PC-3 (cell line): ENCODE data around the gene STK11IP. TPM values are rescaled to one million over a fixed set of nuclear protein-coding genes. Genes with fewer than 3 reads are reported as not detected.

Source experiments
- ATAC-seq: fragments of 200-7000 bp; cut with Tn5 transposase; 2 replicates; pipeline ENCODE4 v1.9.1; 2020; ENCODE audit warnings: mild to moderate bottlenecking, moderate library complexity
- BruUV-seq: library from RNA; stranded (reverse); fragments of 400-500 nt; replicated peaks from 2 replicates; lab custom pipeline; 2021; lab: Mats Ljungman, UMichigan
- CTCF ChIA-PET: fragments of 300-600 bp; sonication (Branson Sonifier 250); formaldehyde crosslinking; loops from one replicate; lab custom pipeline; 2022; ENCODE audit warnings: antibody characterized with exemption; lab: Charles Lee
- POLR2A ChIA-PET: fragments of 300-600 bp; sonication (Branson Sonifier 250); formaldehyde crosslinking; loops from one replicate; lab custom pipeline; 2022; ENCODE audit warnings: antibody characterized with exemption; ENCODE audit not compliant: unreplicated experiment; lab: Charles Lee
- DNase-seq: peaks from one replicate; pipeline ENCODE4 v3.0.0-alpha.2; 2015
- H2AFZ ChIP-seq: fragments of 300-600 bp; sonication (generic); 2 replicates; pipeline ENCODE4 v1.6.0; 2016; ENCODE audit warnings: antibody characterized with exemption, low read length
- H3F3A ChIP-seq: fragments of 300-600 bp; sonication (generic); one replicate; pipeline ENCODE4 v1.6.0; 2017; ENCODE audit warnings: antibody characterized with exemption, low read length, control low read depth, mild to moderate bottlenecking; ENCODE audit not compliant: unreplicated experiment
- H3K27ac ChIP-seq: fragments of 300-600 bp; sonication (generic); 2 replicates; pipeline ENCODE4 v1.5.1; 2016; ENCODE audit warnings: mild to moderate bottlenecking, low read length
- H3K27me3 ChIP-seq: fragments of 300-600 bp; sonication (generic); 2 replicates; pipeline ENCODE4 v1.6.1; 2016; ENCODE audit warnings: low read length, mixed read lengths
- H3K36me3 ChIP-seq: fragments of 300-600 bp; sonication (generic); 2 replicates; pipeline ENCODE4 v1.6.1; 2016; ENCODE audit warnings: low read depth, mixed run types, low read length, mixed read lengths
- H3K4me1 ChIP-seq: fragments of 300-600 bp; sonication (generic); 2 replicates; pipeline ENCODE4 v1.5.1; 2016; ENCODE audit warnings: low read length; ENCODE audit not compliant: insufficient read depth
- H3K4me2 ChIP-seq: fragments of 300-600 bp; sonication (generic); 2 replicates; pipeline ENCODE4 v1.6.0; 2016; ENCODE audit warnings: low read length
- H3K4me3 ChIP-seq: fragments of 300-600 bp; sonication (generic); 2 replicates; pipeline ENCODE4 v1.5.1; 2016; ENCODE audit warnings: mild to moderate bottlenecking, low read length, mixed read lengths
- H3K79me2 ChIP-seq: fragments of 300-600 bp; sonication (generic); 2 replicates; pipeline ENCODE4 v1.6.1; 2017; ENCODE audit warnings: low read length, mixed read lengths
- H3K9ac ChIP-seq: fragments of 300-600 bp; sonication (generic); 2 replicates; pipeline ENCODE4 v1.6.0; 2016; ENCODE audit warnings: mild to moderate bottlenecking, low read length
- H3K9me2 ChIP-seq: fragments of 300-600 bp; sonication (generic); replicated peaks from 2 replicates; pipeline ENCODE4 v1.6.1; 2016; ENCODE audit warnings: mixed run types, low read length, mixed read lengths
- H3K9me3 ChIP-seq: fragments of 300-600 bp; sonication (generic); 2 replicates; pipeline ENCODE4 v1.6.1; 2016; ENCODE audit warnings: low read length, mixed read lengths
- H4K20me1 ChIP-seq: fragments of 300-600 bp; sonication (generic); 2 replicates; pipeline ENCODE4 v1.6.1; 2016; ENCODE audit warnings: low read length, mixed read lengths
- CTCF ChIP-seq: fragments of 300-600 bp; sonication (generic); conservative IDR thresholded peaks from 2 replicates; pipeline ENCODE4 v1.5.1; 2017; ENCODE audit warnings: antibody characterized with exemption, low read depth, mild to moderate bottlenecking, low read length
- EZH2 ChIP-seq: fragments of 300-600 bp; sonication (generic); IDR thresholded peaks from one replicate; pipeline ENCODE4 v1.6.1; 2017; ENCODE audit warnings: antibody characterized with exemption, mild to moderate bottlenecking, low read length; ENCODE audit not compliant: unreplicated experiment
- EZH2phosphoT487 ChIP-seq: fragments of 300-600 bp; sonication (generic); IDR thresholded peaks from 2 replicates; pipeline ENCODE4 v1.6.1; 2018; ENCODE audit warnings: mild to moderate bottlenecking, antibody characterized with exemption, low read length, borderline replicate concordance
- intact Hi-C: fragments of 100-400 bp; cut with micrococcal nuclease; formaldehyde crosslinking; loops from 2 replicates; pipeline ENCODE4 v1.9.0; 2023
- total RNA-seq: library from RNA; depleted of rRNA; stranded (reverse); fragments of >200 nt; gene quantifications from 2 replicates; pipeline ENCODE4 v1.2.3, GENCODE V29; 2014

The STK11IP gene
- total RNA-seq, 1 experiment from 2014 or later: 17.7 TPM

- H2AFZ ChIP-seq: peak overlapping the region; percentile 86
Measured at GRCh38 chr2:219552382-219553167, 45.1 kb upstream of the STK11IP start.

GRCh38 chr2:219553168-219553417 lies 44.6 kb upstream of the STK11IP start:
- Histone ChIP-seq H3K4me3 (peak overlapping the region; percentile 72), H3K27me3 (no peaks in the 10 kb centered on the region), H3K4me2 (peak overlapping the region; percentile 93), H3K9me2 (no peaks in the 10 kb centered on the region), H3K9me3 (no peaks in the 10 kb centered on the region), H3K79me2 (no peaks in the 10 kb centered on the region), H3K9ac (no peak overlapping the region), H3K27ac (no peak overlapping the region), H4K20me1 (no peaks in the 10 kb centered on the region), H2AFZ (peak overlapping the region; percentile 86), H3K4me1 (peaks cover 9% of the 10 kb centered on the region), H3K36me3 (no peaks in the 10 kb centered on the region), H3F3A (no peaks in the 10 kb centered on the region)
- intact Hi-C loops: no loop called here
- ChIA-PET CTCF (interaction anchor here (0.5 kb wide), 2 partner anchors 11 to 506 kb away, joined by 3 to 7 read pairs; no protein-coding TSS in a partner anchor), POLR2A (no interaction called here)
- DNase-seq (no peak), ATAC-seq (no peak)
- BruUV-seq: no TSS peak
- TF ChIP-seq CTCF (no peak), EZH2 (no peak), EZH2phosphoT487 (no peak)

More at GRCh38 chr2:219552382-219553167, 45.1 kb upstream of the STK11IP start:
- Histone ChIP-seq H3K9ac (peak overlapping the region; percentile 5; the same call in 1 of the 2 replicates), H3K27me3 (no peaks in the 10 kb centered on the region), H3K27ac (no peak overlapping the region), H3K4me3 (peak overlapping the region; percentile 72), H3K36me3 (no peaks in the 10 kb centered on the region), H3K79me2 (no peaks in the 10 kb centered on the region), H3K4me2 (peak overlapping the region; percentile 93), H4K20me1 (no peaks in the 10 kb centered on the region), H3F3A (no peaks in the 10 kb centered on the region), H3K4me1 (peaks cover 9% of the 10 kb centered on the region), H3K9me2 (no peaks in the 10 kb centered on the region), H3K9me3 (no peaks in the 10 kb centered on the region)
- peak; percentile 88 for ATAC-seq
- ChIA-PET CTCF (interaction anchor here (0.5 kb wide), 2 partner anchors 11 to 506 kb away, joined by 3 to 7 read pairs; no protein-coding TSS in a partner anchor), POLR2A (no interaction called here)
- BruUV-seq: no TSS peak
- DNase-seq: peak; percentile 83
- TF ChIP-seq EZH2phosphoT487: no peak
- no peak for TF ChIP-seq EZH2
- TF ChIP-seq CTCF: no peak
- intact Hi-C loops: no loop called here

GRCh38 chr2:219553463-219553963 lies 44.1 kb upstream of the STK11IP start:
- ATAC-seq (no peak), DNase-seq (no peak)
- Histone ChIP-seq H3K4me3 (no peak overlapping the region; the same call in 1 of the 2 replicates), H2AFZ (no peak overlapping the region), H3K27me3 (no peaks in the 10 kb centered on the region), H3K9me3 (no peaks in the 10 kb centered on the region), H4K20me1 (no peaks in the 10 kb centered on the region), H3F3A (no peaks in the 10 kb centered on the region), H3K79me2 (no peaks in the 10 kb centered on the region), H3K9ac (no peak overlapping the region), H3K27ac (no peak overlapping the region), H3K9me2 (no peaks in the 10 kb centered on the region), H3K4me1 (peaks cover 9% of the 10 kb centered on the region), H3K36me3 (no peaks in the 10 kb centered on the region), H3K4me2 (peak overlapping the region; percentile 93)
- intact Hi-C loops: no loop called here
- BruUV-seq: no TSS peak
- CTCF ChIA-PET: no interaction called here
- TF ChIP-seq CTCF (no peak), EZH2phosphoT487 (no peak), EZH2 (no peak)
- POLR2A ChIA-PET: no interaction called here
